Hepatic stellate cell (primary cell): ENCODE measurements around the gene DEXI.
A peak's percentile ranks its signal among the peaks of the same experiment; 100 is the strongest.
"Not testable (repeated sequence)": the region's sequence is repeated elsewhere in the genome, so short reads cannot be mapped to it uniquely, and the experiment has no call there.

ENCODE experiments used
- DNase-seq: peaks from one replicate; pipeline ENCODE4 v3.0.0; 2011; ENCODE audit warnings: low spot score

The DEXI gene

GRCh38 chr16:10968498-10968897 lies 26.2 kb upstream of the DEXI start:
- no peak for DNase-seq

DNA sequence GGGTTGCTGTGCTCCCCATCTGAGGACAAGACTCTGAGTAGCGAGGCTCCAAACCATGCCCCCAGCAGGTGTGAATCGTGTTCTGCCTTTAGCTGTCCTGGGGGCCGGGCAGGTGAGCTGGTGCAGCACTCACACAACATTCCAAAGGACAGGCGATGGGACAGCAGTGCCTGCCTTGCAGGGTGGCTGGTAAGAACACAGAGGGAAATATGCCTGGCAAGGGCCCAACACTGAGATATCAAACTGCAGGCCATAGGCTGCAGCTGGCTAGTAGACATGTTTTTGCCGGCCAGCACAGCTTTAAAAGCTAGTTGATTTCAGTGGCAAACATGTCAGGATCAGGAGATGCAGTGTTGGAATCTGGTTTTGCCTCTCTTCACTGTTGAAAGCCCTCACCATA lies 25.7 kb upstream of the DEXI start:
- no peak for DNase-seq

DNA sequence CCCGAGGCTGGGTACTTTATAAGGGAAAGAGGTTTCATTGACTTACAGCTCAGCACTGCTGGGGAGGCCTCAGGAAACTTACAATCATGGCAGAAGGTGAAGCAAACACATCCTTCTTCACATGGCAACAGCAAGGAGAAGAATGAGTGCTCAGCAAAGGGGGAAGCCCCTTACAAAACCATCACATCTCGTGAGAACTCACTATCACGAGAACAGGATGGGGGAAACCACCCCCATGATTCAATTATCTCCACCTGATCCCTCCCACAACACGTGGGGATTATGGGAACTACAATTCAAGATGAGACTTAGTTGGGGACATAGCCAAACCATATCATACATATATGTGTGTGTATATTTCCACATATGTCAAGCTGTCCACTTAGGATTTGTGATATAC lies 24.3 kb upstream of the DEXI start:
- not testable (repeated sequence) for DNase-seq

DNA sequence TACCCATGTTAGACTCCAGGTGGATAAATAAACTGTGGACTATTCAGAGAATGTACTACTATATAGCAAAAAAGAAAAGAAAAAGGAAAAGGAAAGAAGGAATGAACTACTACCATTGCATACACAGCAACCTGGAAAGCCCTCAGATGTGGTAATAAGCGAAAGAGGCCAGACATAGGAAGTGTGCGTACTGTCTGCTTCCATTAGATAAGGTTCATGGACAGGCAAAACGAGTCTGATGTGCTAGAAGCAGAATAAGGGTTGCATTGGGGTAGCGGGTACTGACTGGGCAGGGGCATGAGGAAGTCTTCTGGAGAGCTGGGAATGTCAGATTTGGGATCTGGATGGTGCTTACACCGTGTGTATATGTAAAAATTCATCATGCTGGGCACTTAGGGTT lies 23.9 kb upstream of the DEXI start:
- no peak for DNase-seq

DNA sequence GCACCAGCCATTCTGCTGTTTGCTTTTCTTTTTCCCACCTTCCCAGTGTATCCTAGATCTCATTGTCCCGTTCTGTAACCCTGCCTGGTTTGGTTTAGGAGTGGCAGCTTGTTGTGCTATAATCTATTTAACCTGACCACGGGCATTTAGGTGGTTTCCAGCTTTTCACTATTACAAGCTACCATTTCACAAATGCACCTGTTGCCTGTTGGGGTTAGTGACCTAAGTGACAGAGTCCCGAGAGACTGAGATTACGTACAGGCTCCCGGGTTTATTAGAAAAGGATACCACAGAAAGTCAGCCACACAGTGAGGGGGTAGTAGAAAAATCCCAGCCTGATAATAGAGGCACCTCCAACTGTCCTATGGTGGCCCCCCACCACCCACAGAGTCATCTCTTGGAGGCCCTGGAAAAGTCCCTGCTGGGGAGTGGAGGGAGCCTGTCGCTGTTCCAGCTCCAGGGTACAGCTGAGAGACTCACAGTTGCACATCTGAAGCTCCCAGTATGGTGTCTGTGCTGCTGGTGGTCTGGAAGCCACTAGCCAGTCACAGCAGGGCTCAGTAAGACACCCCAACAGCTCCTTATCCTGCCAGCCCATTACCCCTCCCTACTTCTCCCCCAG lies 23.3 kb upstream of the DEXI start:
- DNase-seq: no peak

GRCh38 chr16:10964891-10965326 lies 22.6 kb upstream of the DEXI start:
- no peak for DNase-seq

DNA sequence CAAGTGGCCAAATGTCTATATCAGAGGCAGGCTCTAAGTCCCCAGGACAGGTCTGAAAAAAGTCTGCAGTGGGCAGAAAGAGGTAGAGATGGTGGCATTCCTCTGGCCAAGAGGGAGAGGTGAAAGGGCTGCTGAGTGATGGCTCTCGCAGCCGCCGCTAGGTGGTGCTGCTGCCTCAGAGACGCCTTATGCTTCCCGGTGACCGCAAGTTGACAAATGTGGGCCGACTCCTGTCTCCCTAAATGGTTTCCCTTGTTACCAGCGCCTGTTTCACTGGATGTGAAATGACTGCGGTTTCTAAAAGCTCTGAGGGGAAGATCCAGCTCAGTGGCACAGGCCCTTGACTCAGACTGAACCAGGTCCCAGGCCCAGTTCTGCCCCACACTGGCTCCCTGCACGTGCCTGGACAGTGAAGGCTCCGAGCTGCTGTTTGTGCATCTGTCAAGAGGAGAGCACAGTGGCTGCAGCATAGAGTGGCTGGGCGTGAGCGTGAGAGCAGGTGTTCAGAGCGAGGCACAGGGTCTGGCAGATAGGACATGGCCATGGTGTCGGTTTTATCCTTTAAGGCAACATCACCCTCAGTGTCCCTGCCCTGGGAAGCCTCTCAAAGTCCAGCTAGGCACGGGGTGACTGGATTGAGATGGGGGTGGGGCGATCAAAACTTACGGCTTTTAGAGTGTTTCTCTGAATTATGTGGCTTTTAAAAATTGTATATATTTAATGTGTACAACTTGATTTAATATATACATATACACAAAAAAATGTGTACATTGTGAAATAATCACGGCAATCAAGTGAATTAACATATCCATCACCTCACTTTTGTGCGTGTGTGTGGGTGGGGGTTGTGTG lies 22.0 kb upstream of the DEXI start:
- peak; percentile 84 for DNase-seq

DNA sequence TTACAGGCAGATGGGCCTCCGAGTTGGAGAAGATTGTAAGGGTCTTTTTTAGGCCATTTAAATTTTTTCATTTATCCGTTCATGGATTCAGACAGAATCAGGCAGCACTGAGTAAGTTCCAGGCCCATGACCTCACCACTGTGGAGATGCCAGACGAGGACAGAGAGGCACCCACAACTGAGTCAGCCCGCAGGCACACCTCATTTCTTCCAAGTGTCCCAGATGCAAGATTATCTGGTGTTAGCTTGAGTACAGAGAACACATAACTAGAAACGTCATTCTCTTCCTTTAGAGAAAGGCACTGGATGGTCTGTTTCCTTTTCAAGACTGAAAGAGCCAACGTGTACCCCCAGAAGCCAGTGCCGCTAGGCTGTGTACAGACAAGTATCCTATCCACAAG lies 19.0 kb upstream of the DEXI start:
- DNase-seq: peak; percentile 70

DNA sequence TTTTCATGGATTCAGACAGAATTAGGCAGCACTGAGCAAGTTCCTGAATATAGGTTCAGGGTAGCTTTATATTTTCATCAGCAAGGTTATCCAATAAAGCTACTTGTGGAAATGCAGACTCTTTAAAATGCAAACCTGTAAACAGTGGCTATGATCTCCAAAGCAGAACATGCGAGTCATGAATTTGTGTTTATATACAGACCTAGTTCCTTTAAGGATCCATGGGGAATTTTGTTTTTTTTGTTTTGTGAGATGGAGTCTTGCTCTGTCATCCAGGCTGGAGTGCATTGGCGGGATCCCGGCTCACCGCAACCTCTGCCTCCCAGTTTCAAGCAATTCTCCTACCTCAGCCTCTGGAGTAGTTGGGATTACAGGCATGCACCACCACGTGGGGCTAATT lies 16.9 kb upstream of the DEXI start:
- no peak for DNase-seq

- no peak for DNase-seq
Observed at GRCh38 chr16:10957771-10958482, 15.7 kb upstream of the DEXI start.

DNA sequence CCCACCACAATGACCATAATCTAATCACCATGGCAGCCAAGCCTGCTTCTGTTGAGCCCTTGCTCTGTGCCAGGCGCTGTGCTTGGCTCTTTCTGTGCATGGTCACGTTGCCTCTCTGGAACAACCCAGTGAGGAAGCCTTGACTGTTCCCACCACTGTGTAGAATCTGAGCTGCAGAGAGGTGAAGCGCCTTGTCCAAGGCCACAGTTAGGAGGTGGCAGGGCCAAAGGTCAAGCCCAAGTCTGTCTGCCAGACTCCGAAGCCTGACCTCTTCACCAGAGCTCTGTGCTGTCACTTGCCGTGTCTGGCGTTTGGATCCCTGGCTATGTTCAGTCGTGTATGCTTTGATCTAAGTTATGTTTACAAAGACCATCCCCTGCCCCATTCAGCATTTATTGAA lies 12.6 kb upstream of the DEXI start:
- DNase-seq: no peak

- no peak for DNase-seq
Observed at GRCh38 chr16:10951026-10951425, 8.8 kb upstream of the DEXI start.

GRCh38 chr16:10950393-10950792 lies 8.1 kb upstream of the DEXI start:
- DNase-seq: no peak

GRCh38 chr16:10949424-10949970 lies 7.2 kb upstream of the DEXI start:
- DNase-seq: peak; percentile 38

- DNase-seq: no peak
Observed at GRCh38 chr16:10947211-10947787, 5.0 kb upstream of the DEXI start.

GRCh38 chr16:10946308-10946707 lies 4.0 kb upstream of the DEXI start:
- DNase-seq: no peak

- no peak for DNase-seq
Observed at GRCh38 chr16:10945065-10945787, 3.0 kb upstream of the DEXI start.

DNA sequence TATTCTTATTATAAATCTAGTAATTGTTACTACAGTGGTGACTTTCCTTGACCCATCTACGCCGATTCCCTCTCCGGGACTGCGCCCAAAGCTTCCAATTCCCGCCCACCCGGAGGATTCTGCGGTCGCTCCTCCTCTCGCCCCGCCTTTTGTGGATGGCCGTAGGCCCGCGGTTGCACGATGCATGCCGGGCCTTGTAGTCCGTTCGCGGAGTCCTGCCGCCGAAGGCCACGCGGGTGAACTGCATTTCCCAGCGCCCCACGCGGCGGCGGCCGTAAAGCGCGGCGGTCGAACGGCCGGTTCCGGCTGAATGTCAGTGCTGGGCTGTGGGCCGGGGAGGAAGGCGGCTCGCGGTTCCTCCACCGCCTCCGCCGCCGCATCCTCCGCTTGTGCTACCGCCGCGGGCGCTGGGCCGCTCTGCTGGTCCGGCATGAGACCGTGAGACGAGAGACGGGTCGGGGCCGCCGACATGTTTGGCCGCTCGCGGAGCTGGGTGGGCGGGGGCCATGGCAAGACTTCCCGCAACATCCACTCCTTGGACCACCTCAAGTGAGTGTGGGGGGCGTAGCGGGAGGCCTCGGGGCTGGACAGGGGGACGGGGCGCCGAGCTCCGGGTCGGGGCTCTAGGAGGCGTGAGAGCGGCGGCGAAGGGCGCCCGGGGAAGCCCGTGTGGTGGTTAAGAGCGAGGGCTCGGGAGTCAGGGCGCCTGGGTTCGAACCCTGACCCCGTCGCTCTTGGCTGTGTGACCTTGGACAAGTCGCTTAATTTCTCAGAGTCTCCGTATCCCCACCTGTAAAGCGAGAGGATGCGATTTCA lies 2.2 kb upstream of the DEXI start, which contains the start of gene CLEC16A:
CLEC16A (plus strand) TSS at position 316 of the 816 bp plus-strand sequence; CDS start at position 470, 154 bp downstream.
- peak; percentile 96 for DNase-seq

- DNase-seq: no peak
Observed at GRCh38 chr16:10943064-10943353, 741 bp upstream of the DEXI start.

DNA sequence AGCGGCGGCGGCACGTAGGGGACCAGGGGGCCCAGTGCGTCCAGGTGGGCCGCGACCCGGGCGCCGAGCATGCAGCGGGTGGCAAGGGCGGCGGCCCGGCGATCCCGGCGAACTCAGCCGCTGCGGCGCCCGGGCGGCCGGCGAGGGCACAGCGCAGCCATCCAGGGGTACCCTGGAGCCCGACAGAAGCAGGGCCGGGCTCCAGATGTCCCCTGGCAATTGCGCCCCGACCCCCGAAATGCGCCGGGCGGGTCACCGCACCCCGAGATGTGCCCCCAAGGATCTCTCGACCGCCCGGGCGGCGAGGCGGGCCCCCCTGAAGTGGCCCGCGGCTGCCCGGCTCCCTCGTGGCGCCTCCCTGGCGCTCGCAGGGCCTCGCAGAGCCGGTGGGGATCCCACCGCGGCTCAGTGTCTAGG lies 325 bp downstream of the DEXI start:
- not testable (repeated sequence) for DNase-seq
